HEK293 (cell line): Measurements from ENCODE around the gene CMPK1.
A peak's percentile ranks its signal among the peaks of the same experiment; 100 is the strongest.

Experiments
- GFI1B ChIP-seq: fragments of 450-650 bp; formaldehyde crosslinking; IDR thresholded peaks from 2 replicates; pipeline ENCODE4 v1.5.1; 2016; ENCODE audit warnings: missing biosample characterization, missing genetic modification characterization
- HIC1 ChIP-seq: fragments of 450-650 bp; formaldehyde crosslinking; IDR thresholded peaks from 2 replicates; pipeline ENCODE4 v1.5.1; 2016; ENCODE audit warnings: missing biosample characterization, missing genetic modification characterization
- SP2 ChIP-seq: fragments of 450-650 bp; formaldehyde crosslinking; IDR thresholded peaks from 2 replicates; pipeline ENCODE4 v1.5.1; 2016; ENCODE audit warnings: missing biosample characterization, missing genetic modification characterization
- WT1 ChIP-seq: fragments of 450-650 bp; formaldehyde crosslinking; IDR thresholded peaks from 2 replicates; pipeline ENCODE4 v1.5.1; 2016; ENCODE audit warnings: missing biosample characterization, missing genetic modification characterization
- ZBTB26 ChIP-seq: fragments of 450-650 bp; formaldehyde crosslinking; optimal IDR thresholded peaks from 2 replicates; pipeline ENCODE3; 2016; ENCODE audit warnings: missing biosample characterization, mild to moderate bottlenecking, missing genetic modification characterization
- ZFP69B ChIP-seq: fragments of 450-650 bp; formaldehyde crosslinking; IDR thresholded peaks from 2 replicates; pipeline ENCODE4 v1.5.1; 2016; ENCODE audit warnings: missing biosample characterization, missing genetic modification characterization
- ZNF132 ChIP-seq: fragments of 450-650 bp; formaldehyde crosslinking; IDR thresholded peaks from 2 replicates; pipeline ENCODE4 v1.5.1; 2017; ENCODE audit warnings: missing biosample characterization, missing genetic modification characterization, borderline replicate concordance
- ZNF146 ChIP-seq: fragments of 450-650 bp; formaldehyde crosslinking; IDR thresholded peaks from 2 replicates; pipeline ENCODE4 v1.5.1; 2016; ENCODE audit warnings: missing biosample characterization, missing genetic modification characterization
- ZNF23 ChIP-seq: fragments of 450-650 bp; formaldehyde crosslinking; IDR thresholded peaks from 2 replicates; pipeline ENCODE4 v1.5.1; 2016; ENCODE audit warnings: missing biosample characterization, missing genetic modification characterization, borderline replicate concordance
- ZNF341 ChIP-seq: fragments of 450-650 bp; formaldehyde crosslinking; IDR thresholded peaks from 2 replicates; pipeline ENCODE4; 2016; ENCODE audit warnings: low read depth, missing biosample characterization, missing genetic modification characterization
- ZNF350 ChIP-seq: fragments of 450-650 bp; formaldehyde crosslinking; IDR thresholded peaks from 2 replicates; pipeline ENCODE4 v1.5.0; 2017; ENCODE audit warnings: missing biosample characterization, mild to moderate bottlenecking, missing genetic modification characterization
- ZNF37A ChIP-seq: fragments of 450-650 bp; IDR thresholded peaks from 2 replicates; pipeline ENCODE4 v1.5.1; 2018; ENCODE audit warnings: missing biosample characterization, missing genetic modification characterization
- ZNF416 ChIP-seq: fragments of 450-650 bp; formaldehyde crosslinking; IDR thresholded peaks from 2 replicates; pipeline ENCODE4 v1.5.1; 2016; ENCODE audit warnings: missing biosample characterization, missing genetic modification characterization
- ZNF423 ChIP-seq: fragments of 450-650 bp; formaldehyde crosslinking; IDR thresholded peaks from 2 replicates; pipeline ENCODE4 v1.5.1; 2016; ENCODE audit warnings: missing biosample characterization, missing genetic modification characterization
- ZNF501 ChIP-seq: fragments of 450-650 bp; formaldehyde crosslinking; IDR thresholded peaks from 2 replicates; pipeline ENCODE4 v1.5.1; 2016; ENCODE audit warnings: missing biosample characterization, missing genetic modification characterization
- ZNF514 ChIP-seq: fragments of 450-650 bp; formaldehyde crosslinking; IDR thresholded peaks from 2 replicates; pipeline ENCODE4 v1.5.1; 2016; ENCODE audit warnings: missing biosample characterization, missing genetic modification characterization
- ZNF548 ChIP-seq: fragments of 450-650 bp; formaldehyde crosslinking; IDR thresholded peaks from 2 replicates; pipeline ENCODE4 v1.5.1; 2016; ENCODE audit warnings: missing biosample characterization, missing genetic modification characterization
- ZNF660 ChIP-seq: fragments of 450-650 bp; IDR thresholded peaks from 2 replicates; pipeline ENCODE4 v1.5.1; 2018; ENCODE audit warnings: missing biosample characterization, mild to moderate bottlenecking, missing genetic modification characterization
- ZNF664 ChIP-seq: fragments of 450-650 bp; formaldehyde crosslinking; IDR thresholded peaks from 2 replicates; pipeline ENCODE4 v1.5.1; 2016; ENCODE audit warnings: missing biosample characterization, missing genetic modification characterization
- ZNF768 ChIP-seq: fragments of 450-650 bp; formaldehyde crosslinking; IDR thresholded peaks from 2 replicates; pipeline ENCODE4 v1.5.1; 2018; ENCODE audit warnings: missing biosample characterization, mild to moderate bottlenecking, missing genetic modification characterization
- ZXDB ChIP-seq: fragments of 450-650 bp; formaldehyde crosslinking; IDR thresholded peaks from 2 replicates; pipeline ENCODE4 v1.5.1; 2016; ENCODE audit warnings: missing biosample characterization, missing genetic modification characterization
- TF ChIP-seq, protein P1 (sequence below): fragments of 450-650 bp; formaldehyde crosslinking; IDR thresholded peaks from 2 replicates; pipeline ENCODE4 v1.5.1; 2016; ENCODE audit warnings: missing biosample characterization, missing genetic modification characterization
- TF ChIP-seq, protein P2 (sequence below): fragments of 450-650 bp; formaldehyde crosslinking; IDR thresholded peaks from 2 replicates; pipeline ENCODE4 v1.5.1; 2016; ENCODE audit warnings: missing biosample characterization, missing genetic modification characterization
- TF ChIP-seq, protein P3 (sequence below): sonication (generic); formaldehyde crosslinking; IDR thresholded peaks from 2 replicates; pipeline ENCODE4 v1.8.1; 2022; ENCODE audit warnings: mild to moderate bottlenecking, moderate library complexity, missing genetic modification reagents
- TF ChIP-seq, protein P4 (sequence below): fragments of 450-650 bp; formaldehyde crosslinking; conservative IDR thresholded peaks from 2 replicates; pipeline ENCODE4 v1.5.1; 2016; ENCODE audit warnings: low read depth, missing biosample characterization, missing genetic modification characterization
- TF ChIP-seq, protein P5 (sequence below): fragments of 450-650 bp; formaldehyde crosslinking; IDR thresholded peaks from 2 replicates; pipeline ENCODE4 v1.5.1; 2016; ENCODE audit warnings: missing biosample characterization, missing genetic modification characterization

Gene CMPK1

DNA sequence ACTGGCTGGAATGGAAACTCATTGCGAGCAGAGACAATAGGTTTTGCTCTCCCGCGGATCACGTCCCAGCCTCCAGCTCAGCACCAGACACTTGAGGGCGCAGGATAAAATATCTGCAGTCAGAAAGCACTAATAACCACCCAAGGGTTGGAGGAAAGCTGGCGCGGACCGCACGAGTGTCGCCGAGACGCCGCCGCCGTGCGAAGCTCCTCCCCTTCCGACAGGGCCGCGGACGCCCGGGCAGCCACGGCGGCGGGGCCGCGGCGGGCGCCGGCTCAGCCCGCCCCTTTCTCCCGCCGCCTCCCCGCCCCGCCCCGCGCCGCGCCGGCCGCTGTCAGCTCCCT, at the start of gene CMPK1 (continued):
- TF ChIP-seq HIC1 (tag by site-specific recombination): no peak
- no peak for TF ChIP-seq ZNF132
- TF ChIP-seq SP2 (tag by site-specific recombination): peak; percentile 37; the same call in 1 of the 2 replicates
- TF ChIP-seq ZNF548: no peak
- TF ChIP-seq ZNF146 (tag by site-specific recombination): no peak
- TF ChIP-seq, protein P1, sequence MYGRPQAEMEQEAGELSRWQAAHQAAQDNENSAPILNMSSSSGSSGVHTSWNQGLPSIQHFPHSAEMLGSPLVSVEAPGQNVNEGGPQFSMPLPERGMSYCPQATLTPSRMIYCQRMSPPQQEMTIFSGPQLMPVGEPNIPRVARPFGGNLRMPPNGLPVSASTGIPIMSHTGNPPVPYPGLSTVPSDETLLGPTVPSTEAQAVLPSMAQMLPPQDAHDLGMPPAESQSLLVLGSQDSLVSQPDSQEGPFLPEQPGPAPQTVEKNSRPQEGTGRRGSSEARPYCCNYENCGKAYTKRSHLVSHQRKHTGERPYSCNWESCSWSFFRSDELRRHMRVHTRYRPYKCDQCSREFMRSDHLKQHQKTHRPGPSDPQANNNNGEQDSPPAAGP (tag by site-specific recombination): no peak
- no peak for TF ChIP-seq ZNF350 (tag by site-specific recombination)
- TF ChIP-seq ZNF423: no peak
- TF ChIP-seq ZNF23: no peak
- TF ChIP-seq, protein P2, sequence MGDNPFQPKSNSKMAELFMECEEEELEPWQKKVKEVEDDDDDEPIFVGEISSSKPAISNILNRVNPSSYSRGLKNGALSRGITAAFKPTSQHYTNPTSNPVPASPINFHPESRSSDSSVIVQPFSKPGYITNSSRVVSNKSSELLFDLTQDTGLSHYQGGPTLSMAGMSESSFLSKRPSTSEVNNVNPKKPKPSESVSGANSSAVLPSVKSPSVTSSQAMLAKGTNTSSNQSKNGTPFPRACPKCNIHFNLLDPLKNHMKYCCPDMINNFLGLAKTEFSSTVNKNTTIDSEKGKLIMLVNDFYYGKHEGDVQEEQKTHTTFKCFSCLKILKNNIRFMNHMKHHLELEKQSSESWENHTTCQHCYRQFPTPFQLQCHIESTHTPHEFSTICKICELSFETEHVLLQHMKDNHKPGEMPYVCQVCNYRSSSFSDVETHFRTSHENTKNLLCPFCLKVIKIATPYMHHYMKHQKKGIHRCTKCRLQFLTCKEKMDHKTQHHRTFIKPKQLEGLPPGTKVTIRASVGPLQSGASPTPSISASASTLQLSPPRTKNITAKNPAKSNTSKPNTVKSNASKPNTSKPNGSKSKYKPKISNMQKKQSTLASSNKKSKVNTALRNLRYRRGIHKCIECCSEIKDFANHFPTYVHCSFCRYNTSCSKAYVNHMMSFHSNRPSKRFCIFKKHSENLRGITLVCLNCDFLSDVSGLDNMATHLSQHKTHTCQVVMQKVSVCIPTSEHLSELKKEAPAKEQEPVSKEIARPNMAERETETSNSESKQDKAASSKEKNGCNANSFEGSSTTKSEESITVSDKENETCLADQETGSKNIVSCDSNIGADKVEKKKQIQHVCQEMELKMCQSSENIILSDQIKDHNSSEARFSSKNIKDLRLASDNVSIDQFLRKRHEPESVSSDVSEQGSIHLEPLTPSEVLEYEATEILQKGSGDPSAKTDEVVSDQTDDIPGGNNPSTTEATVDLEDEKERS (tag by site-specific recombination): no peak
- TF ChIP-seq ZNF660 (tag by site-specific recombination): peak; percentile 56; the same call in 1 of the 2 replicates
- TF ChIP-seq, protein P3, sequence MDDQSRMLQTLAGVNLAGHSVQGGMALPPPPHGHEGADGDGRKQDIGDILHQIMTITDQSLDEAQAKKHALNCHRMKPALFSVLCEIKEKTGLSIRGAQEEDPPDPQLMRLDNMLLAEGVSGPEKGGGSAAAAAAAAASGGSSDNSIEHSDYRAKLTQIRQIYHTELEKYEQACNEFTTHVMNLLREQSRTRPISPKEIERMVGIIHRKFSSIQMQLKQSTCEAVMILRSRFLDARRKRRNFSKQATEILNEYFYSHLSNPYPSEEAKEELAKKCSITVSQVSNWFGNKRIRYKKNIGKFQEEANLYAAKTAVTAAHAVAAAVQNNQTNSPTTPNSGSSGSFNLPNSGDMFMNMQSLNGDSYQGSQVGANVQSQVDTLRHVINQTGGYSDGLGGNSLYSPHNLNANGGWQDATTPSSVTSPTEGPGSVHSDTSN: no peak
- TF ChIP-seq ZNF768 (tag by site-specific recombination): no peak
- no peak for TF ChIP-seq ZBTB26
- TF ChIP-seq ZNF416 (tag by site-specific recombination): no peak
- TF ChIP-seq ZNF341 (tag by site-specific recombination): no peak
- TF ChIP-seq, protein P4, sequence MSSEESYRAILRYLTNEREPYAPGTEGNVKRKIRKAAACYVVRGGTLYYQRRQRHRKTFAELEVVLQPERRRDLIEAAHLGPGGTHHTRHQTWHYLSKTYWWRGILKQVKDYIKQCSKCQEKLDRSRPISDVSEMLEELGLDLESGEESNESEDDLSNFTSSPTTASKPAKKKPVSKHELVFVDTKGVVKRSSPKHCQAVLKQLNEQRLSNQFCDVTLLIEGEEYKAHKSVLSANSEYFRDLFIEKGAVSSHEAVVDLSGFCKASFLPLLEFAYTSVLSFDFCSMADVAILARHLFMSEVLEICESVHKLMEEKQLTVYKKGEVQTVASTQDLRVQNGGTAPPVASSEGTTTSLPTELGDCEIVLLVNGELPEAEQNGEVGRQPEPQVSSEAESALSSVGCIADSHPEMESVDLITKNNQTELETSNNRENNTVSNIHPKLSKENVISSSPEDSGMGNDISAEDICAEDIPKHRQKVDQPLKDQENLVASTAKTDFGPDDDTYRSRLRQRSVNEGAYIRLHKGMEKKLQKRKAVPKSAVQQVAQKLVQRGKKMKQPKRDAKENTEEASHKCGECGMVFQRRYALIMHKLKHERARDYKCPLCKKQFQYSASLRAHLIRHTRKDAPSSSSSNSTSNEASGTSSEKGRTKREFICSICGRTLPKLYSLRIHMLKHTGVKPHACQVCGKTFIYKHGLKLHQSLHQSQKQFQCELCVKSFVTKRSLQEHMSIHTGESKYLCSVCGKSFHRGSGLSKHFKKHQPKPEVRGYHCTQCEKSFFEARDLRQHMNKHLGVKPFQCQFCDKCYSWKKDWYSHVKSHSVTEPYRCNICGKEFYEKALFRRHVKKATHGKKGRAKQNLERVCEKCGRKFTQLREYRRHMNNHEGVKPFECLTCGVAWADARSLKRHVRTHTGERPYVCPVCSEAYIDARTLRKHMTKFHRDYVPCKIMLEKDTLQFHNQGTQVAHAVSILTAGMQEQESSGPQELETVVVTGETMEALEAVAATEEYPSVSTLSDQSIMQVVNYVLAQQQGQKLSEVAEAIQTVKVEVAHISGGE: peak; percentile 87
- no peak for TF ChIP-seq ZNF664 (tag by site-specific recombination)
- TF ChIP-seq, protein P5, sequence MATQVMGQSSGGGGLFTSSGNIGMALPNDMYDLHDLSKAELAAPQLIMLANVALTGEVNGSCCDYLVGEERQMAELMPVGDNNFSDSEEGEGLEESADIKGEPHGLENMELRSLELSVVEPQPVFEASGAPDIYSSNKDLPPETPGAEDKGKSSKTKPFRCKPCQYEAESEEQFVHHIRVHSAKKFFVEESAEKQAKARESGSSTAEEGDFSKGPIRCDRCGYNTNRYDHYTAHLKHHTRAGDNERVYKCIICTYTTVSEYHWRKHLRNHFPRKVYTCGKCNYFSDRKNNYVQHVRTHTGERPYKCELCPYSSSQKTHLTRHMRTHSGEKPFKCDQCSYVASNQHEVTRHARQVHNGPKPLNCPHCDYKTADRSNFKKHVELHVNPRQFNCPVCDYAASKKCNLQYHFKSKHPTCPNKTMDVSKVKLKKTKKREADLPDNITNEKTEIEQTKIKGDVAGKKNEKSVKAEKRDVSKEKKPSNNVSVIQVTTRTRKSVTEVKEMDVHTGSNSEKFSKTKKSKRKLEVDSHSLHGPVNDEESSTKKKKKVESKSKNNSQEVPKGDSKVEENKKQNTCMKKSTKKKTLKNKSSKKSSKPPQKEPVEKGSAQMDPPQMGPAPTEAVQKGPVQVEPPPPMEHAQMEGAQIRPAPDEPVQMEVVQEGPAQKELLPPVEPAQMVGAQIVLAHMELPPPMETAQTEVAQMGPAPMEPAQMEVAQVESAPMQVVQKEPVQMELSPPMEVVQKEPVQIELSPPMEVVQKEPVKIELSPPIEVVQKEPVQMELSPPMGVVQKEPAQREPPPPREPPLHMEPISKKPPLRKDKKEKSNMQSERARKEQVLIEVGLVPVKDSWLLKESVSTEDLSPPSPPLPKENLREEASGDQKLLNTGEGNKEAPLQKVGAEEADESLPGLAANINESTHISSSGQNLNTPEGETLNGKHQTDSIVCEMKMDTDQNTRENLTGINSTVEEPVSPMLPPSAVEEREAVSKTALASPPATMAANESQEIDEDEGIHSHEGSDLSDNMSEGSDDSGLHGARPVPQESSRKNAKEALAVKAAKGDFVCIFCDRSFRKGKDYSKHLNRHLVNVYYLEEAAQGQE (tag by site-specific recombination): no peak
- no peak for TF ChIP-seq ZFP69B (tag by site-specific recombination)
- TF ChIP-seq ZNF37A: no peak
- TF ChIP-seq ZXDB (tag by site-specific recombination): no peak
- no peak for TF ChIP-seq GFI1B (tag by site-specific recombination)
- TF ChIP-seq ZNF514 (tag by site-specific recombination): no peak
- no peak for TF ChIP-seq WT1 (tag by site-specific recombination)
- 0 out of 2 replicates have a peak, but pooled peaks have one; percentile 24 for TF ChIP-seq ZNF501 (tag by site-specific recombination)
